SK-N-SH (cell line): ENCODE results near the gene IMMP1L. TPM values are rescaled to one million over a fixed set of nuclear protein-coding genes. Genes with fewer than 3 reads are reported as not detected.

Source experiments
- CTCF ChIA-PET: fragments of 300-600, 350-600 bp; formaldehyde crosslinking; extraction: SDS; loops from one replicate; lab custom pipeline; 2021; lab: Yijun Ruan, JAX
- POLR2A ChIA-PET: fragments of 350-600 bp; sonication (Branson Sonifier 250); formaldehyde crosslinking; extraction: SDS; loops from one replicate; lab custom pipeline; 2020; ENCODE audit warnings: antibody characterized with exemption, inconsistent platforms; lab: Yijun Ruan, JAX
- DNase-seq: peaks from one replicate; pipeline ENCODE4 v3.0.0; 2012
- H2AFZ ChIP-seq: fragments of 200-600 bp; sonication (generic); 2 replicates; pipeline ENCODE4 v1.8.1; 2016; ENCODE audit warnings: antibody characterized with exemption, mild to moderate bottlenecking, low read depth
- H3F3A ChIP-seq: fragments of 200-600 bp; sonication (generic); replicated peaks from 2 replicates; pipeline ENCODE3; 2016; ENCODE audit warnings: antibody characterized with exemption, mild to moderate bottlenecking; ENCODE audit not compliant: insufficient read depth
- H3K27ac ChIP-seq, 2 experiments: fragments of 200-500 bp in 1 of 2; fragments of 200-600 bp in 1 of 2; sonication (Bioruptor generic) in 1 of 2; sonication (generic), shearing (Covaris generic) in 1 of 2; 2 replicates each; pipeline versions ENCODE4 v1.5.1 to v1.6.1; 2014 to 2016; ENCODE audit warnings: low read depth in 2 of 2, inconsistent platforms in 1 of 2, low read length in 1 of 2, mild to moderate bottlenecking in 1 of 2, mixed read lengths in 1 of 2
- H3K27me3 ChIP-seq: fragments of 200-600 bp; sonication (generic), shearing (Covaris generic); 2 replicates; pipeline ENCODE4 v1.6.1; 2016; ENCODE audit warnings: mixed run types; ENCODE audit not compliant: insufficient read depth
- H3K36me3 ChIP-seq, 2 experiments: fragments of 200-500 bp in 1 of 2; fragments of 200-600 bp in 1 of 2; sonication (Bioruptor generic) in 1 of 2; sonication (generic) in 1 of 2; replicated peaks in 1 of 2; 2 replicates each; pipeline versions ENCODE3 to v1.5.1; 2014 to 2016; ENCODE audit warnings: low read length in 1 of 2, mild to moderate bottlenecking in 1 of 2; ENCODE audit not compliant: insufficient read depth in 2 of 2, control insufficient read depth in 1 of 2
- H3K4me1 ChIP-seq, 2 experiments: fragments of 200-500 bp in 1 of 2; fragments of 200-600 bp in 1 of 2; sonication (Bioruptor generic) in 1 of 2; sonication (generic), shearing (Covaris generic) in 1 of 2; 2 replicates each; pipeline versions ENCODE4 v1.5.1 to v1.6.1; 2014 to 2016; ENCODE audit warnings: low read depth in 1 of 2, low read length in 1 of 2, mixed run types in 1 of 2; ENCODE audit not compliant: insufficient read depth in 2 of 2, control insufficient read depth in 1 of 2
- H3K4me2 ChIP-seq: fragments of 200-600 bp; sonication (generic), shearing (Covaris generic); 2 replicates; pipeline ENCODE4 v1.6.1; 2017; ENCODE audit warnings: mixed run types
- H3K4me3 ChIP-seq, 2 experiments: fragments of 200-500 bp in 1 of 2; fragments of 200-600 bp in 1 of 2; sonication (Bioruptor generic) in 1 of 2; sonication (generic), shearing (Covaris generic) in 1 of 2; 2 replicates each; pipeline versions ENCODE4 v1.5.1 to v1.8.1; 2014 to 2016; ENCODE audit warnings: low read depth in 2 of 2, inconsistent platforms in 1 of 2, low read length in 1 of 2, mild to moderate bottlenecking in 1 of 2, mixed read lengths in 1 of 2, moderate library complexity in 1 of 2
- H3K79me2 ChIP-seq: fragments of 200-600 bp; sonication (generic); 2 replicates; pipeline ENCODE4 v1.8.1; 2017; ENCODE audit warnings: mild to moderate bottlenecking; ENCODE audit not compliant: insufficient read depth
- H3K9ac ChIP-seq: fragments of 200-600 bp; sonication (generic); 2 replicates; pipeline ENCODE4 v1.6.1; 2017; ENCODE audit warnings: mixed run types
- H3K9me2 ChIP-seq: fragments of 200-600 bp; sonication (generic); 2 replicates; pipeline ENCODE4 v1.6.1; 2017; ENCODE audit warnings: mixed run types
- H3K9me3 ChIP-seq: fragments of 200-600 bp; sonication (generic); 2 replicates; pipeline ENCODE4 v1.6.1; 2017; ENCODE audit warnings: mixed run types, mild to moderate bottlenecking, moderate library complexity
- H4K20me1 ChIP-seq: fragments of 200-600 bp; sonication (generic); 2 replicates; pipeline ENCODE4 v1.6.1; 2017; ENCODE audit warnings: mild to moderate bottlenecking, mixed run types; ENCODE audit not compliant: insufficient read depth
- CTCF ChIP-seq: fragments of 200-600 bp; sonication (generic); IDR thresholded peaks from 2 replicates; pipeline ENCODE4 v1.6.1; 2017; ENCODE audit warnings: antibody characterized with exemption, mild to moderate bottlenecking, moderate library complexity
- ELF1 ChIP-seq: IDR thresholded peaks from 2 replicates; pipeline ENCODE4 v1.4.0; 2012
- FOSL2 ChIP-seq: IDR thresholded peaks from 2 replicates; pipeline ENCODE4 v1.4.0; 2012; ENCODE audit warnings: low read depth, mild to moderate bottlenecking, moderate library complexity, borderline replicate concordance
- FOXJ3 ChIP-seq: sonication (generic); formaldehyde crosslinking; IDR thresholded peaks from 2 replicates; pipeline ENCODE4 v1.5.1; 2020; ENCODE audit warnings: mild to moderate bottlenecking, missing genetic modification reagents
- GABPA ChIP-seq: IDR thresholded peaks from 2 replicates; pipeline ENCODE4 v1.4.0; 2012; ENCODE audit warnings: low read depth, mild to moderate bottlenecking
- GATA2 ChIP-seq: sonication (generic); formaldehyde crosslinking; IDR thresholded peaks from 2 replicates; pipeline ENCODE4 v1.5.0; 2020; ENCODE audit warnings: mild to moderate bottlenecking, missing genetic modification reagents
- IRF3 ChIP-seq: fragments of 150-350 bp; IDR thresholded peaks from 2 replicates; pipeline ENCODE4 v1.6.1; 2016; ENCODE audit warnings: mild to moderate bottlenecking, low read depth, low read length
- MAX ChIP-seq: IDR thresholded peaks from 2 replicates; pipeline ENCODE4 v1.4.0; 2012; ENCODE audit warnings: low read depth
- MEF2A ChIP-seq: IDR thresholded peaks from 2 replicates; pipeline ENCODE4 v1.4.0; 2012; ENCODE audit warnings: low read depth, borderline replicate concordance
- MXI1 ChIP-seq: IDR thresholded peaks from 2 replicates; pipeline ENCODE4 v1.6.1; 2012; ENCODE audit warnings: mild to moderate bottlenecking, low read depth, low read length, improper control_type of control experiment
- NRF1 ChIP-seq: IDR thresholded peaks from 2 replicates; pipeline ENCODE4 v1.6.1; 2012; ENCODE audit warnings: low read depth, mild to moderate bottlenecking, low read length
- PBX3 ChIP-seq: IDR thresholded peaks from 2 replicates; pipeline ENCODE4; 2012
- RFX5 ChIP-seq: IDR thresholded peaks from 2 replicates; pipeline ENCODE4 v1.6.1; 2012; ENCODE audit warnings: mild to moderate bottlenecking, improper control_type of control experiment, low read length
- RXRA ChIP-seq: IDR thresholded peaks from 2 replicates; pipeline ENCODE4 v1.4.0; 2012; ENCODE audit warnings: low read depth, mild to moderate bottlenecking, borderline replicate concordance
- SIN3A ChIP-seq: IDR thresholded peaks from 2 replicates; pipeline ENCODE4 v1.6.1; 2012; ENCODE audit warnings: low read depth, mild to moderate bottlenecking, low read length, moderate library complexity, borderline replicate concordance
- SMC3 ChIP-seq: IDR thresholded peaks from 2 replicates; pipeline ENCODE4 v1.6.1; 2012; ENCODE audit warnings: low read depth, low read length, improper control_type of control experiment
- TAF1 ChIP-seq: IDR thresholded peaks from 2 replicates; pipeline ENCODE4 v1.6.1; 2012; ENCODE audit warnings: low read depth, mild to moderate bottlenecking, low read length, moderate library complexity, borderline replicate concordance
- TEAD4 ChIP-seq: IDR thresholded peaks from 2 replicates; pipeline ENCODE4 v1.4.0; 2012; ENCODE audit warnings: mild to moderate bottlenecking, borderline replicate concordance; ENCODE audit not compliant: insufficient read depth
- USF1 ChIP-seq: IDR thresholded peaks from 2 replicates; pipeline ENCODE4 v1.4.0; 2012; ENCODE audit warnings: low read depth, borderline replicate concordance
- YY1 ChIP-seq: IDR thresholded peaks from 2 replicates; pipeline ENCODE4 v1.4.0; 2012; ENCODE audit warnings: low read depth, mild to moderate bottlenecking
- WGBS: methylation state at CpG from one replicate; pipeline ENCODE4 v1.1.6; 2017; ENCODE audit warnings: low lambda C conversion rate; 5-methylcytosine and 5-hydroxymethylcytosine counted together
- polyA plus RNA-seq, 3 experiments: library from polyadenylated mRNA; depleted of rRNA; stranded (reverse); fragments of >200 nt; gene quantifications; 2 replicates each; pipeline ENCODE4 v1.2.3, GENCODE V29; 2012

The IMMP1L gene
- polyA plus RNA-seq, 1 of the 3 experiments (the other 2 are of a cell fraction) = 40.9 TPM

GRCh38 chr11:31437742-31438435 is 71.5 kb downstream of the IMMP1L start (continued):
- TF ChIP-seq ELF1 (no peak), FOSL2 (no peak), YY1 (no peak), GABPA (no peak)

GRCh38 chr11:31433851-31434250 is 75.6 kb downstream of the IMMP1L start:
- no peaks in the 10 kb centered on the region for H3K4me1 ChIP-seq
- no peaks in the 10 kb centered on the region for H3K9me3 ChIP-seq
- H3K36me3 ChIP-seq = peaks cover 4 to 25% of the 10 kb centered on the region in 2 experiments
- H2AFZ ChIP-seq = no peak overlapping the region
- H3K9ac ChIP-seq = no peak overlapping the region
- no peaks in the 10 kb centered on the region for H3K79me2 ChIP-seq
- CTCF ChIA-PET = no interaction called here
- TF ChIP-seq RFX5 (no peak), RXRA (no peak), GATA2 (no peak), IRF3 (no peak), SIN3A (no peak), USF1 (no peak), CTCF (no peak), MXI1 (no peak), TEAD4 (no peak), GABPA (no peak), SMC3 (no peak), MEF2A (no peak), NRF1 (no peak), ELF1 (no peak), FOXJ3 (CRISPR knock-in tag) (no peak), PBX3 (no peak), MAX (no peak), TAF1 (no peak)
- H3K4me3 ChIP-seq = no peak overlapping the region
- no peaks in the 10 kb centered on the region for H3K27me3 ChIP-seq
- no peaks in the 10 kb centered on the region for H3K9me2 ChIP-seq
- no peak for DNase-seq
- no peak overlapping the region for H3K4me2 ChIP-seq
- no peaks in the 10 kb centered on the region for H4K20me1 ChIP-seq
- no peak overlapping the region for H3K27ac ChIP-seq
- 100% methylated on average over 1 of the region's 1 CpG for WGBS
- peaks cover 5% of the 10 kb centered on the region for H3F3A ChIP-seq
- POLR2A ChIA-PET = no interaction called here
